Ovary (tissue), 9 donors: ENCODE results near the gene NADSYN1. TPM values are rescaled to one million over a fixed set of nuclear protein-coding genes. Genes with fewer than 3 reads are reported as not detected.
"Not testable (repeated sequence)": the region's sequence is repeated elsewhere in the genome, so short reads cannot be mapped to it uniquely, and the experiment has no call there.

Experiments
- DNase-seq, 5 donors: peaks; one replicate each; pipeline ENCODE4 v3.0.0-alpha.2; 2019 to 2020
- H3K27ac ChIP-seq, 2 donors: fragments of 200-600 bp; one replicate each; pipeline versions ENCODE4 v1.5.1 to v1.8.0; 2019 to 2022
- H3K27me3 ChIP-seq: fragments of 200-600 bp; one replicate; pipeline ENCODE4 v1.8.0; 2022
- H3K36me3 ChIP-seq: fragments of 200-600 bp; sonication (generic); one replicate; pipeline ENCODE4 v1.5.1; 2019
- H3K4me1 ChIP-seq: one replicate; pipeline ENCODE4 v1.8.1; 2013; ENCODE audit warnings: mild to moderate bottlenecking, moderate library complexity; ENCODE audit not compliant: insufficient read depth
- H3K4me3 ChIP-seq: fragments of 200-600 bp; sonication (generic); one replicate; pipeline ENCODE4 v1.5.1; 2017
- H3K9me3 ChIP-seq, 2 donors: fragments of 200-600 bp in 1 of 2; sonication (generic) in 1 of 2; one replicate each; pipeline versions ENCODE4 v1.5.1 to v1.8.1; 2013 to 2019; ENCODE audit warnings: mild to moderate bottlenecking in 1 of 2, moderate library complexity in 1 of 2
- CTCF ChIP-seq, 3 donors: fragments of 450-650 bp in 2 of 3; fragments of 200-600 bp in 1 of 3; IDR thresholded peaks; one replicate each; pipeline versions ENCODE4 v1.5.1 to v1.8.0; 2016 to 2022; ENCODE audit warnings: antibody characterized with exemption in 3 of 3, mild to moderate bottlenecking in 1 of 3
- EP300 ChIP-seq: sonication (generic); formaldehyde crosslinking; IDR thresholded peaks from one replicate; pipeline ENCODE4 v1.6.1; 2017; ENCODE audit warnings: antibody characterized with exemption
- POLR2A ChIP-seq: fragments of 450-650 bp; IDR thresholded peaks from one replicate; pipeline ENCODE4 v1.6.1; 2017; ENCODE audit warnings: antibody characterized with exemption, mild to moderate bottlenecking, moderate library complexity
- WGBS, 3 donors: extraction: QIAGEN DNeasy Blood & Tissue Kit in 1 of 3; methylation state at CpG; one replicate each; pipeline versions ENCODE4 v1.1.5 to v1.1.7; 2013 to 2017; 5-methylcytosine and 5-hydroxymethylcytosine counted together
- intact Hi-C, 4 donors: fragments of 100-400 bp; cut with DNase I; formaldehyde crosslinking; loops; one replicate each; pipeline versions ENCODE4 v1.11.0 to v1.15.1; 2022 to 2023
- polyA plus RNA-seq, 2 donors: library from polyadenylated mRNA; stranded (reverse); fragments of 200-250 nt in 1 of 2; fragments of 350-450 nt in 1 of 2; fragmentation: Illumina TruSeq in 1 of 2; extraction: RNeasy Lipid Tissue Mini Kit (QIAGEN cat#74804) in 1 of 2; gene quantifications; one replicate each; pipeline ENCODE4 v1.2.3, GENCODE V29; 2013 to 2014
- total RNA-seq, 7 donors: library from RNA; depleted of rRNA in 2 of 7; stranded (reverse); fragments of >200 nt in 2 of 7; fragmentation: NEBNext Ultra II Directional in 3 of 7; extraction: Animal tissue kit (Norgen Biotek cat#: 25700) in 3 of 7; gene quantifications; one replicate each; pipeline versions ENCODE4 v1.1.0 to v1.2.4, GENCODE V29; 2016 to 2023
- donor health status: DM: no; HTN: no; CAD: no; lungs with moderate emphysema.
- donor health status: DM: no; HTN: no; CAD: no.
- donor health status: Bipolar disorder and iron deficiency.
- donor health status: DM: yes; HTN: yes; CAD: no.
- donor health status: DM: no; HTN: no; CAD: no.
- donor health status: DM: yes; HTN: yes; CAD: no.

The NADSYN1 gene
- total and polyA plus RNA-seq, 9 donors = 30.8 to 69.0 (median 49.6) TPM

GRCh38 chr11:71530602-71531001, 77.6 kb downstream of the NADSYN1 start:
- TF ChIP-seq EP300 (no peak), POLR2A (no peak), CTCF (IDR thresholded peaks at IDR 0.05) (no peak)

GRCh38 chr11:71532036-71532610, 79.1 kb downstream of the NADSYN1 start:
- WGBS, 3 donors = 68 to 78% (median 74%) methylated on average over 10 of the region's 10 CpGs
- no peak for TF ChIP-seq POLR2A
- no peak for TF ChIP-seq CTCF (IDR thresholded peaks at IDR 0.05)
- no peak for TF ChIP-seq EP300
- no peak overlapping the region for H3K4me3 ChIP-seq
- no peaks in the 10 kb centered on the region for H3K9me3 ChIP-seq
- H3K4me1 ChIP-seq = no peaks in the 10 kb centered on the region
- no peak overlapping the region for H3K27ac ChIP-seq
- H3K36me3 ChIP-seq = no peaks in the 10 kb centered on the region
- no peaks in the 10 kb centered on the region for H3K27me3 ChIP-seq
- no peak for DNase-seq
- intact Hi-C loops = no loop called here

More at GRCh38 chr11:71530602-71531001, 77.6 kb downstream of the NADSYN1 start:
- Histone ChIP-seq H3K36me3 (no peaks in the 10 kb centered on the region), H3K27ac (no peak overlapping the region), H3K4me3 (no peak overlapping the region), H3K27me3 (no peaks in the 10 kb centered on the region), H3K9me3 (no peaks in the 10 kb centered on the region), H3K4me1 (no peaks in the 10 kb centered on the region)
- intact Hi-C loops = no loop called here
- no peak for DNase-seq
- 80% methylated on average over 11 of the region's 11 CpGs for WGBS, 3 donors

GRCh38 chr11:71534711-71535608, 82.0 kb downstream of the NADSYN1 start:
- H3K9me3 ChIP-seq, H3K4me1 ChIP-seq, DNase-seq, H3K27me3 ChIP-seq, H3K4me3 ChIP-seq, H3K36me3 ChIP-seq, H3K27ac ChIP-seq, intact Hi-C loops: not testable (repeated sequence)
- WGBS, 3 donors = 50 to 59% (median 57%) methylated on average over 17 of the region's 17 CpGs

GRCh38 chr11:71535825-71536224, 82.8 kb downstream of the NADSYN1 start:
- WGBS, 3 donors = 92 to 97% (median 92%) methylated on average over 9 of the region's 9 CpGs
- Histone ChIP-seq H3K27ac (no peak overlapping the region), H3K9me3 (no peaks in the 10 kb centered on the region), H3K4me1 (no peaks in the 10 kb centered on the region), H3K36me3 (no peaks in the 10 kb centered on the region), H3K27me3 (no peaks in the 10 kb centered on the region), H3K4me3 (no peak overlapping the region)
- DNase-seq = no peak
- intact Hi-C loops = no loop called here
- no peak for TF ChIP-seq POLR2A
- TF ChIP-seq EP300 = no peak
- no peak for TF ChIP-seq CTCF (IDR thresholded peaks at IDR 0.05)

GRCh38 chr11:71537537-71537936, 84.5 kb downstream of the NADSYN1 start:
- Histone ChIP-seq H3K36me3 (no peaks in the 10 kb centered on the region), H3K27ac (no peak overlapping the region)
- WGBS, 3 donors = 78 to 81% (median 78%) methylated on average over 9 of the region's 9 CpGs

GRCh38 chr11:71537977-71538665, 85.1 kb downstream of the NADSYN1 start, which contains the start of gene KRTAP5-8:
KRTAP5-8 (plus strand) TSS chr11:71538025; CDS start chr11:71538056, 31 bp downstream.
- H3K4me1 ChIP-seq, H3K27me3 ChIP-seq, H3K4me3 ChIP-seq, H3K9me3 ChIP-seq, H3K36me3 ChIP-seq, intact Hi-C loops, DNase-seq, H3K27ac ChIP-seq: not testable (repeated sequence)
- WGBS, 3 donors = 11 to 40% methylated on average over 2 to 4 of the region's 4 CpGs; no CpG with 5 or more reads in 1 of the 3 donors

More at GRCh38 chr11:71537537-71537936, 84.5 kb downstream of the NADSYN1 start:
- no peak for DNase-seq
- Histone ChIP-seq H3K4me3 (no peak overlapping the region), H3K9me3 (no peaks in the 10 kb centered on the region), H3K4me1 (no peaks in the 10 kb centered on the region), H3K27me3 (no peaks in the 10 kb centered on the region)
- intact Hi-C loops = no loop called here
- TF ChIP-seq CTCF (IDR thresholded peaks at IDR 0.05) (no peak), POLR2A (no peak), EP300 (no peak)
